Activated naive CD4-positive, alpha-beta T cell treated with anti-CD3 and anti-CD28 coated beads, Interleukin-2, amount 50 U/mL, for 24 hours (primary cell): ENCODE results near the gene BICC1.
"Not testable (repeated sequence)": the region's sequence is repeated elsewhere in the genome, so short reads cannot be mapped to it uniquely, and the experiment has no call there.

Experiments used
- H3K27ac Mint-ChIP-seq: one replicate; pipeline ENCODE4 v1.8.0; 2021; ENCODE audit warnings: mild to moderate bottlenecking, mixed read lengths
- H3K27me3 Mint-ChIP-seq: one replicate; pipeline ENCODE4 v1.8.0; 2021; ENCODE audit warnings: mixed read lengths
- H3K36me3 Mint-ChIP-seq: one replicate; pipeline ENCODE4 v1.8.0; 2021; ENCODE audit warnings: mixed read lengths
- H3K4me1 Mint-ChIP-seq: one replicate; pipeline ENCODE4 v1.8.0; 2021; ENCODE audit warnings: mixed read lengths
- H3K4me3 Mint-ChIP-seq: one replicate; pipeline ENCODE4 v1.8.0; 2021; ENCODE audit warnings: mild to moderate bottlenecking, mixed read lengths
- H3K9me3 Mint-ChIP-seq: one replicate; pipeline ENCODE4 v1.8.0; 2021; ENCODE audit warnings: mixed read lengths

BICC1 gene

GRCh38 chr10:58846856-58847255 lies 334.2 kb downstream of the BICC1 start:
- H3K9me3 Mint-ChIP-seq: peaks cover 4% of the 10 kb centered on the region
- no peak overlapping the region for H3K4me3 Mint-ChIP-seq
- H3K36me3 Mint-ChIP-seq: no peaks in the 10 kb centered on the region
- H3K27ac Mint-ChIP-seq: no peak overlapping the region
- H3K4me1 Mint-ChIP-seq: no peaks in the 10 kb centered on the region
- H3K27me3 Mint-ChIP-seq: no peaks in the 10 kb centered on the region

- Mint-ChIP-seq H3K27ac (no peak overlapping the region), H3K4me3 (no peak overlapping the region), H3K36me3 (no peaks in the 10 kb centered on the region)
These were observed 338.9 kb downstream of the BICC1 start for GRCh38 chr10:58851606-58852005.

GRCh38 chr10:58853668-58854067 lies 341.0 kb downstream of the BICC1 start:
- Mint-ChIP-seq H3K9me3 (peaks cover 5% of the 10 kb centered on the region), H3K4me3 (no peak overlapping the region), H3K27me3 (no peaks in the 10 kb centered on the region), H3K27ac (no peak overlapping the region), H3K4me1 (no peaks in the 10 kb centered on the region), H3K36me3 (no peaks in the 10 kb centered on the region)

More at GRCh38 chr10:58851606-58852005, 338.9 kb downstream of the BICC1 start:
- no peaks in the 10 kb centered on the region for H3K4me1 Mint-ChIP-seq
- no peaks in the 10 kb centered on the region for H3K27me3 Mint-ChIP-seq
- H3K9me3 Mint-ChIP-seq: peaks cover 4% of the 10 kb centered on the region

- no peaks in the 10 kb centered on the region for H3K36me3 Mint-ChIP-seq
- H3K27me3 Mint-ChIP-seq: no peaks in the 10 kb centered on the region
- peaks cover 5% of the 10 kb centered on the region for H3K9me3 Mint-ChIP-seq
- H3K4me3 Mint-ChIP-seq: no peak overlapping the region
- H3K4me1 Mint-ChIP-seq: no peaks in the 10 kb centered on the region
- H3K27ac Mint-ChIP-seq: no peak overlapping the region
These were observed 342.1 kb downstream of the BICC1 start for GRCh38 chr10:58854811-58855210.

- Mint-ChIP-seq H3K4me1 (no peaks in the 10 kb centered on the region), H3K27ac (no peak overlapping the region), H3K4me3 (no peak overlapping the region), H3K9me3 (peaks cover 7% of the 10 kb centered on the region), H3K27me3 (no peaks in the 10 kb centered on the region), H3K36me3 (no peaks in the 10 kb centered on the region)
These were observed 344.0 kb downstream of the BICC1 start for GRCh38 chr10:58856508-58857240.

- H3K4me1 Mint-ChIP-seq: no peaks in the 10 kb centered on the region
- H3K36me3 Mint-ChIP-seq: no peaks in the 10 kb centered on the region
- no peaks in the 10 kb centered on the region for H3K27me3 Mint-ChIP-seq
- peaks cover 8% of the 10 kb centered on the region for H3K9me3 Mint-ChIP-seq
- no peak overlapping the region for H3K4me3 Mint-ChIP-seq
- no peak overlapping the region for H3K27ac Mint-ChIP-seq
These were observed 344.7 kb downstream of the BICC1 start for GRCh38 chr10:58857251-58857805.

GRCh38 chr10:58858123-58858522 lies 345.5 kb downstream of the BICC1 start:
- H3K27ac Mint-ChIP-seq, H3K4me1 Mint-ChIP-seq, H3K4me3 Mint-ChIP-seq, H3K9me3 Mint-ChIP-seq, H3K36me3 Mint-ChIP-seq, H3K27me3 Mint-ChIP-seq: not testable (repeated sequence)

GRCh38 chr10:58859526-58859925 lies 346.9 kb downstream of the BICC1 start:
- H3K27ac Mint-ChIP-seq: no peak overlapping the region
- no peaks in the 10 kb centered on the region for H3K4me1 Mint-ChIP-seq
- peaks cover 8% of the 10 kb centered on the region for H3K9me3 Mint-ChIP-seq
- H3K4me3 Mint-ChIP-seq: no peak overlapping the region
- H3K36me3 Mint-ChIP-seq: no peaks in the 10 kb centered on the region
- H3K27me3 Mint-ChIP-seq: no peaks in the 10 kb centered on the region

- no peaks in the 10 kb centered on the region for H3K36me3 Mint-ChIP-seq
- H3K4me3 Mint-ChIP-seq: no peak overlapping the region
- no peaks in the 10 kb centered on the region for H3K9me3 Mint-ChIP-seq
- peaks cover 2% of the 10 kb centered on the region for H3K27me3 Mint-ChIP-seq
- H3K27ac Mint-ChIP-seq: no peak overlapping the region
- H3K4me1 Mint-ChIP-seq: no peaks in the 10 kb centered on the region
These were observed 355.0 kb downstream of the BICC1 start for GRCh38 chr10:58867683-58868082.

GRCh38 chr10:58868736-58869435 lies 356.2 kb downstream of the BICC1 start:
- Mint-ChIP-seq H3K27me3 (peaks cover 2% of the 10 kb centered on the region), H3K4me1 (no peaks in the 10 kb centered on the region), H3K4me3 (no peak overlapping the region), H3K27ac (no peak overlapping the region), H3K36me3 (no peaks in the 10 kb centered on the region), H3K9me3 (no peaks in the 10 kb centered on the region)

GRCh38 chr10:58870070-58870469 lies 357.4 kb downstream of the BICC1 start:
- peaks cover 2% of the 10 kb centered on the region for H3K27me3 Mint-ChIP-seq
- H3K27ac Mint-ChIP-seq: no peak overlapping the region
- no peak overlapping the region for H3K4me3 Mint-ChIP-seq

GRCh38 chr10:58873161-58873560 lies 360.5 kb downstream of the BICC1 start:
- H3K9me3 Mint-ChIP-seq: no peaks in the 10 kb centered on the region
- no peaks in the 10 kb centered on the region for H3K27me3 Mint-ChIP-seq
- H3K27ac Mint-ChIP-seq: no peak overlapping the region
- no peaks in the 10 kb centered on the region for H3K36me3 Mint-ChIP-seq
- H3K4me1 Mint-ChIP-seq: no peaks in the 10 kb centered on the region
- H3K4me3 Mint-ChIP-seq: no peak overlapping the region

More at GRCh38 chr10:58870070-58870469, 357.4 kb downstream of the BICC1 start:
- Mint-ChIP-seq H3K9me3 (no peaks in the 10 kb centered on the region), H3K4me1 (no peaks in the 10 kb centered on the region), H3K36me3 (no peaks in the 10 kb centered on the region)
